ENCODE data around the gene ABCB9.
"Not testable (repeated sequence)": the region's sequence is repeated elsewhere in the genome, so short reads cannot be mapped to it uniquely, and the experiment has no call there.

The ABCB9 gene

DNA sequence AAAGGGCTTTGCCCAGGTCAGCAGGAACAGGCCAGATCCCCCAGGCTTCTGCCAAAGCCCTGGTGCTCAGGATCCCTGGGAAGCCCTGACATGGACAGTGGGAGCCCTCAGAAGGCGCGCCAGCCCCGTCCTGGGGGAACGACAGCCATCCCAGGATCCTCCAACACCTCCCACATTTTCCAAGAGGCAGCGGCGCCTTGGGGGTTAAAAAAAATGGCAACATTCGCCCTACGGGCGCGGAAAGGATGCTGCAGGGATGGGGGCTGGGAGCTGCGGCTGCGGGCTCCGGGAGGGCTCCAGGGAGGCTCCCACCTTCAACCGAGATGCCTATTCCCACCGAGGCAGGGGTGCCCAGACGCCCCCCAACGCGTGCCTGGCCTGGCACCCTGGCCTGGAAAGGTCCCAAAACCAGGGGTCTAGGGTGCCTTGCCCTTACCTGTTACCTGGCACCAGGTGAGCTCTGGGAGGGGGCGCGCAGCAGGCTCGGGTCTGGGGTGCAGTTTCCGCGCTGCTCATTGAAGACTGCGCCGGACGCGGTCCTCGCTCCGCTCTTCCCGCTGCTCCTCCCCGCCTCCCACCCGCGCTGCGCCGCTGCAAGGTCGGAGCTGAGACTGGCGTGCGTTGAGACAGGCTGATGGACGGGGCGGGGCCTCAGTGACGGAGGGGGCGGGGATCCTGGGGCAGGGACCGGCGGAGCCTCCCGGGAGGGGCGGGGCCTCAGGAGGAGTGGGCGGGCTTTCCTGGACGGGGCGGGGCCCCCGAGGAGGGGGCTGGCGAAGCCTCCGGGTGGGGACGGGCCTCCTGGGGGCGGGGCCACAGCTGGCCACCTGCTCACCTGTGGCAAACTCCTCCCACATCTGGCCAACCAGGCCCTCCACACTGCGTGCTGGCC lies at the start of gene ABCB9:
Gene ABCB9 (minus strand): TSS at position 613 of the 892 bp plus-strand sequence. CDS start 6,228 bp downstream, outside the sequence.
- DNase-seq (ENCODE audit: low spot score) = peak; percentile 90

DNA sequence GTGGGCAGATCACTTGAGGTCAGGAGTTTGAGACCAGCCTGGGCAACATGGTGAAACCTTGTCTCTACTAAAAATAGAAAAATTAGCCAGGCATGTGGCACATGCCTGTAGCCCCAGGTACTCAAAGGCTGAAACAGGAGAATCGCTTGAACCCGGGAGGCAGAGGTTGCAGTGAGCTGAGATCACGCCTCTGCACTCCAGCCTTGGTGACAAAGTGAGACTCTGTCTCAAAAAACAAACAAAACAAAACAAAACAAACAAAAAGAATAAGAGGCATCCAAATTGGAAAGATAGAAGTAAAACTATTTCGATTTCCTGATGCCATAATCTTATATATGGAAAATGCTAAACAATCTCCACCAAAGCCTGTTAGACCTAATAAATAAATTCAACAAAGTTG lies 48.2 kb upstream of the ABCB9 start:
- not testable (repeated sequence) for DNase-seq (ENCODE audit: low spot score)

DNA sequence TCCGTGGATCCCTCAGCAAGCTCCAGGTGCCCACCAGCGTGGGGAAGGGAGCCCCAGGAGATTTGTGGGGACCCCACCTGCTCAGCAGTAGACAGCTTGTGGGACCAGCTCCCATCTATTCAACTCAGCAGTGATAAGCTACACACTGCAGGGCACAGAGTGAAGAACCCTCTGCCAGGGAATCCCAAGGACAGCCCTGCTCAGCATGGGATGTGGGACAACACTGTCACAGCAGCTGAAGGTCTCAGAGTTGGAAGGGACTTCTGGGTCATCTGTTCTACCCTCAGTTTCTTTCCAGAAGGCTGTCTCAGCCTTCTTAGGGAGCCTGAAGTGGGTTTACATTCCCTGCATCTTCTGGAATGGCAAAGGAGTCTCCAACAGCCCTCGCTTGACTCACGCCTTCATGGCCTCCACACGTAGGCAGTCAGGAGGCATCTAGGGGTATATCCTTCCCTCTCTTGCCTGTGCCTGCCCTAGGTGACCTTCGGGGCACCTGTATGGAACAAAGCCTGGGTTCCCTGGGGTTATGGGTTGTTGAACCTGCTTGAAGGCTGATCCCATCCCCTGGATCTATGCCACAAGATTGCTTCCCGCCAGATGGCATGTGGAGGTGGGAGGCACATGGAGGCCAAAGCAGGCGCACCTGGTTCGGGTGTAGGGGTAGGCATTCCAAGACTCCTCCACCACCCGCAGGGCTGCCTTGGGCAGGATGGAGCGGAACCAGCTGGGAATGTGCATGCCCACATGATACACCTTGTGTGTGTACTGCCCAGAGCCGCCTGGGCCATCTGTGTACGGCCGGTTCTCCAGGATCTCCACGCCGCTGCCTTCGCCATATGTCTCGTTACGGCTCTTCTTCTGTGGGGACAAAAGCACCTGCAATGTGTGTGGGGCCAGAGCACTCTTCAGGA lies 47.2 kb upstream of the ABCB9 start:
- DNase-seq (ENCODE audit: low spot score) = no peak

DNA sequence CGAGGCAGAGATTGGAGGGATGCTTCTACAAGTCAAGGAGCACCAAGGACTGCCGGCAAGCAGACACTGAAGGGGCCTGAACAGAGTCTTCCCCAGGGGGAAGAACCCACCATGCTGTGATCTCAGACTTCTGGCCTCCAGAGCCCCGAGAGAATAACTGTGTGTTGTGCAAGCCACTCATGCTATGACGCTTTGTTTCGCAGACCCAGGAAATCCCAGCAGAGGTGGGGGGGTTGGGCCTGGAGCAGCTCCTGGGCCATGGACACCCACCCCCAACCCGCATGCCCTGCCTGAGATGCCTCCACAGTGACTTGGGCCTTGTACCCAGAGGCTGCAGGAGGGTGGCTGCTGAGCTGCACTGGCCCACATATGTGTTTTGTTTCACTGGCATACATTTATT lies 45.4 kb upstream of the ABCB9 start:
- no peak for DNase-seq (ENCODE audit: low spot score)

DNA sequence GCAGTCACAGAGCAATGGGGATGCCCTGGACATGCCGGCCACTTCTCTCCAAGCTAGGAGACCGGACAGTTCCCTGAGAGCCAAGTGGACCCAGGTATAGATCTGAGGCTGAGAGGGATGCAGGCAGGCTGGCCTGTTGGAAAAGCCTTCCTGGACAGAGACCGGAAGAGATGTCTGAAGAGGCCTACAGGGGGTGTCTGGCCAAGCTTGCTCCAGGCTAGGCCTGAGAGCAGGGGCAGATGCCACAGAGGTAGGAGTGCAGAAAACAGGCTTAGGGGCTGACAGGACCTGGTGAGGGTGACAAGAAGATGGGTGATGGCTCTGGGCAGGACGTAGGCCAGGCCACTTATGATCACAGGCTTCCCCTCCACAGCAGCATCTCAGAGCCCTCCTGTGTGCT lies 44.4 kb upstream of the ABCB9 start:
- no peak for DNase-seq (ENCODE audit: low spot score)

DNA sequence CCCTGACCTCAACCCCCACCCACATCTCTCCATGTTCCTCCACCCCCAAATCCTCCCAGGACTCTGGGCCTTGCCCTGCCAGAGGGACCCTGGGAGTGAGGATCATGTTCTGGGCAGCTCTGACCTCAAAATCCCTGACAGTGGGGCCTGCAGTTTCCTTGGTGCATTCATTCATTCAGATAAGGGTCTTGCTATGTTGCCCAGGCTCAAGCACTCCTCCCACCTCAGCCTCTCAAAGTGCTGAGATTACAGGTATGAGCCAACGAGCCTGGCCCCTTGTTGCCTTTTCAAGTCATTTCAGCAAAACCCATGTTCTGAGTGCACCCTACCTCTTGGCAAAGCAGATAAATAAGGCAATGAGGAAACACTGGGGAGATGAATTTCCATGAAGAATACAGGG lies 43.8 kb upstream of the ABCB9 start:
- no peak for DNase-seq (ENCODE audit: low spot score)

DNA sequence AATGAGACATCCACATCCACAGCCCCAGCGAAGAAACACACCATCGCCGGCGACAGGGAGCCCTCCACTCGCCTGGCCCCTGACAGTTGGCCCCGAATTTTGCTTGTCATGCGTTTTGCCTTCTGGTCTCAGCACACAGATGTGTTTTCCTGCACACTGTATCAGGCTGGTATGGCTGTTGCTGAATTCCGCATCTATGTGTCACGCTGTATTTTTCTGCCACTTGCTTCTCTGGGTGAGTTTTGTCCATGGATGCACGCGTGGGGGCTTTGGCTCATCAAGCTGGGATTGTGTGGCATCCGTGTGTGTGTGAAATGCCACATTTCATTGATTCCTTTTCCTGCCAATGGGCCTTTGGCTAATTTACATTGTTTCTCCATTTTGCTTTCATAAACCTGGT lies 40.7 kb upstream of the ABCB9 start:
- no peak for DNase-seq (ENCODE audit: low spot score)

DNA sequence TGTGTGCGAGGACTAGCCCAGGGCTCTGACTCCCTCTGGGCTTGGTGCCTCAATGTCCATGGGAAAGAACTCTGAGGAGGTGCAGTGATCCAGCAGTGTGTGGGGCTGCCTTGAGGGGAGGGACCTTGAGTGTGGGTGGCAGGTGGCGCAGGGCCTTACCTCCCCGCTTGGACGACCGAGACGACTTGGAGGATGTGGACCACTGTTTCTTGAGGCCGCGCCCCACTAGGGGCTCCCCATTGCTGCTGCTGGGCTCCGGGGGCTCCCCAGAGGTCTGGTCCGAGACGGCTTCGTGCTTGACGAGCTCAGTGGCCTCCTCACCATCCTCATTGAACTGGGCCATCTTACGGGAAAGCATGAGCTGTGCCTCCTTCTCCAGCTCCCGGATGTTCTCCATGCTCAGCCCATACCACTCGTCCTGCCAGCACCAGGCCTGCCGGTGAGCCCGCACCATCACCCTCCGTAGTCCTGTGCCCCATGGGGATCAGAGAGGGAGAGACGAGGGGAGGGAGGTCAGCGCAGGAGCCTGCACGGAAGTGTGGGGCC lies 38.9 kb upstream of the ABCB9 start:
- DNase-seq (ENCODE audit: low spot score) = no peak

DNA sequence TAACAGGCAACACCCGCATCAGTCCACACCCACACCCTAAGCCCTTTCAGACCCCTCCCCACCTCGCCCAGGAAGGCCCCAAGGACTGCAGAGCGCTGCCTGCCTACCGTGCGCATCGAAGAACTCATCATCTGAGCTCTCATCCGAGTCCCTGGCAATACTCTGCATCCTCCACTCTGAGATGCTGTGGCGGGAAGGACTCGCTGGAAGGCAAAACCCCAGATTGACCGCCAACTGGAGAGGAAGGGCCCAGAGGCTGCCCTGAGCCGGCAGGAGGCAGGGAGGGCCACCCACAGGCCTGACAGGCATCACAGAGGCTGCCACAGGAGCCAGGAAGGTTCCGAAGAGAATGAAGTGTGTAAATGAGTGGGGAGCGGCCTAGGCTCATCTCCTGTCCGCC lies 38.0 kb upstream of the ABCB9 start:
- DNase-seq (ENCODE audit: low spot score) = no peak

DNA sequence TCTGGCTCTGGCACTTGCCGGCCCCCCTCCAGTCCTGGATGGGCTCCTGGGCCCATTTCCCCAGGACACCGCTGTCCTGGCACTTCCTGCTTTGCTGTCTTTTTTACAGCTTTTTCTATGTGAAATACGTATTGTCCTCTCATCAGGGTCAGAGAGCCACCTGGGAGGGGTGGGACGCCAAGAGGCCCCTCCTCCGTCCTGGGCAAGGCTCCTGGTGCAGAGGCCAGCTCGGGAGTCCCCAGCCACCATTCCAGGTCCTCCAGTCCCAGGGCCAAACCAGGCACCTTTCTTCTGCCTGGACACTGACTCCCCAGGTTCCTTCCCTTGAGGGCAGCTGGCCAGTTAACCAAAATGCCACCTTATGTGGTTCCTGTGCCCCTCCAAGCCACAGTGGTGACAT lies 37.0 kb upstream of the ABCB9 start:
- no peak for DNase-seq (ENCODE audit: low spot score)

DNA sequence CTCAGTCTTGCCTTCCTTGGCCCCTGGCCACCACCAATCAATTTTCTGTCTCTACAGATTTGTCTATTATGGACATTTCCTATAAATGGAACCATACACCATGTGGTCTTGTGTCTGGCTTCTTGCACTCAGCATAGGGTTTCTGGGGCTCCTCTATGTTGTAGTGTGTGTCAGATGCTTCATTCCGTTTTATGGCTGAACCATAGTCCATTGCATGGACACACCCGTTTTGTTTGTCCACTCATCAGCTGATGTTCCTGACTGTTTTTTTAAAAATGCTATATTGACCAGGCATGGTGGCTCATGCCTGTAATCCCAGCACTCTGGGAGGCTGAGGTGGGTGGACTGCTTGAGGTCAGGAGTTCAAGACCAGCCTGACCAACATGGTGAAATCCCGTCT lies 35.2 kb upstream of the ABCB9 start:
- no peak for DNase-seq (ENCODE audit: low spot score)

DNA sequence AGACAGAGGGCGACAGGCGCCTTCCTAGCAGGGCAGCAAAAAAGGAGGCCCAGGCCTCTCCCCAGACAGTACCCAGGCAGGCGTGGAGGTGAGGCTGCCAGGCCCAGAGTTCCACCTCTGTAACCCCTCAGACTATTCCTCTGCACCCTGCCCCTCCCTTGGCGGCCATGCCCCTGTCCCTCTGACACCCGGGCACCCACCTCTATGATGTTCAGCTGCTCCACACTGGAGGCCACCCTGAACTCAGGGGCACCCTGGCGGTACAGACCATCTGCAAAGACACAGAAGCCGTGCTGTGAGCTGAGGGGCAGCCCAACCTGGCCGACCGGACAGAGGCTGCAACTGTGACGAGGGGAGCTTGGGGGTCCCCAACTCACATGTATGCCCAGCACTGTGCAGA lies 34.3 kb upstream of the ABCB9 start:
- DNase-seq (ENCODE audit: low spot score) = no peak

DNA sequence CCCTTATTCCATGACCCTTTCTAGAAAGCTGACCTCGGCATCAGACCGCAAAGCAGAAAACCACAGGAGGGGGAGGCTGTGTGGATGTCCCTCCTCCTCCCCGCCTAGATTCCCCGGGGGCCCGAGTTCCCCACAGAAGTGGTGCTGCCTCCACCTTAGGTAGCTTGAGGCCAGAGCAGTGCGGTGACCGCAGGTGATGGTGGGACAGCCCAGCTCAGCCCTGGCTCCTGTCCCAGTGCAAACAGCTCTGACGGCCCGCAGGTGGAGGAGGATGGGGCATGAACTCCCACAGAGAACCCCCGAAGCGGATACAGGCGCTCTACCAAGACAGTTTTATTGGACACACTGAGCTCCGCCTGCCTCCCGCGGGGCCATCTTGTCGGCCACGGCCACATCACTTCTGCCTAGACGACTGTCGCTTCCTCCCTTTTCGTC lies 33.7 kb upstream of the ABCB9 start:
- no peak for DNase-seq (ENCODE audit: low spot score)

DNA sequence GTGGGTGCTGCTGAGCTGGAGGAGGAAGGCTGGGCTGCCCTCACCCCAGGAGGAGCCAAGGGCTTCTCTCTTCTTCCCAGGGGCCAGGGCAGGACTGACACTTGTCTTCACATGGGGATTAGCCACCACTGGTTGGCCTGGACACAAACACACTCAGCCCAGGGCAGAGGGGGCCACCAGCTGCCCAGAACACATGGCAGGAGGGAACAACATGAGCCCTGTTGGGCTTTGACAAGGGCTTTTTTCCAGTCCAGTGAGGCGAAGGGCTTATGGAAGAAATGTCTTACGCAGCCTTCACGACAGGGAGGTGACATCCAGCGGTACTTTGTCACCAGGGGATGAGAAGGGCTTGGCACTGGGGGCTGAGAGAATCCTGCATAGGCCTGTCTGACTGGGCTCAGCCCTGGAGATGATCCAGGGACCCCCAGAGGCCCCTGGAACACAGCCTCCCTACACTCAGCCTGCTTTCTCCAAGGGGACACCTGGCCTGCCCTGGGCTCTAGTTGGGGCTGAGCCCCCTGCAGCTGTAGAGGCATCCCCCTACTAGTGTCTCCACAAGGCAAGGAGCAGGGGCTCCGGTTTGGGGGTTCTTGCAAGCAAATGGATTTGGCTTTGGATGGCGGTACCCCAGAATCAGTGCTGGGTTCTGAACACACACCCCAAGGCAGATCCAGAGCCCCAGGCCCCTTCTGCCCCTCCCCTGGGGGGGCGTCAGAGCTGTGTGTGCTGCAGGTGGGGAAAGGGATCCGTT lies 33.1 kb upstream of the ABCB9 start:
- no peak for DNase-seq (ENCODE audit: low spot score)

DNA sequence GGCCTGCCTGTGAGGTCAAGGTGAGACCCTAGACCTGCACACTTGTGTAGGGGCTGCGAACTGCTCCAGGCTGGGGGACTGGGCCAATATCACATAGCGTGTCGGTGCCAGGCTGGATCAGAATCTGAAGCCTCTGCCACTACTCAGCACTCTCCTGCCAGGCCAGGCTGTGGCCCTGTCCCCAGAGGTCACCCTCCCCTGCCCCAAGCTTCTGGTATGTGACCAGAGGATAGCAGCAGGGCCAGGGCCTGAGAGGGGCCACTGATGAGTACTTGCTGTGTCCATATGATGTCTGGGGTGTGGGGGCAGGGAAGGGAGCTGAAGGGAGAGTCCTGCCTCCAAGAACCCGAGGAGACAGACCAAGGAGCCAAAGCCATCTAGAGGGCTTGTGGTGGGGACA lies 32.1 kb upstream of the ABCB9 start:
- no peak for DNase-seq (ENCODE audit: low spot score)

DNA sequence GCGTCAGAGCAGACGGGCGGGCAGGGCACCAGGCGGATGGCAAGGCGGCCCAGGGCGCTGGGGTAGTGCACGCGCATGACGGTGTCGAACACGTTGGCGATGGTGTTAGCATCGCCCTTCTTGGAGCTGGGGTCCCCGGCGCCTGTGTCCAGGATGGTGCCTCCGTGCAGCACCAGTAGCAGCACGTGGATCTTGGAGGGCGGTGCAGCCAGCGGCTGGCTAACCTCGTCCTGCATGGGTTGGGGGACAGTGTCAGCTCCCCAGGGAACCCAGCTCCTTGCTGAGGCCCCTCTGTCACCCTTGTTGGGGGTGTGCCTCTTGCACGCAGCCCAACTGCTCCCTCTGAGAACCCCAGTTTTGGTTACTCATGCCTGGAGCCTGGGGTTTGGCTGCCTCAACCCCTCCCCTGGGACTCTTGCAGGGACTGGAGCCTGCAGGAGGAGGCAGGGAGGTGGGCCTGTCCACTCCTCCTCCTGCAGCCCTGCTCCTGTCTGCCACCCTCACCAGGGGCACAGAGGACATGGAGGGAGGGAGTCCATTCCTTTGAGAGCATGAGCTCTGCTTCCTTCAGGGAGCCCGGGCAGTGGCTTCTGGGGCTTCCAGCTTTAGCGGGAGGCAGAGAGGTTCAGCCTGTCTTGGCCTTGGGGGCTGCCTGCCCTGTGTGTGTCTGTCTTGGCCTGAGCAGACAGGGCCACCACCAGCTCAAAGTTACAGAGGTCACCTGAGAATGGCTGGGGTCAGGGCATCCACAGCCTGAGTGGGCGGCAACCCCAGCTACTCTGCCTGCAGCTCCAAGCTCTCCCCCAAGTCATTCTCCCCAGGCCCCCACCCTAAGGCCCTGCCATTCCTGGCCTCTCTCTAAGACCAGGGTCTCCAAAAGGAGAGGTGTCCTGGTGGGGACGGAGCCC lies 31.3 kb upstream of the ABCB9 start:
- no peak for DNase-seq (ENCODE audit: low spot score)

DNA sequence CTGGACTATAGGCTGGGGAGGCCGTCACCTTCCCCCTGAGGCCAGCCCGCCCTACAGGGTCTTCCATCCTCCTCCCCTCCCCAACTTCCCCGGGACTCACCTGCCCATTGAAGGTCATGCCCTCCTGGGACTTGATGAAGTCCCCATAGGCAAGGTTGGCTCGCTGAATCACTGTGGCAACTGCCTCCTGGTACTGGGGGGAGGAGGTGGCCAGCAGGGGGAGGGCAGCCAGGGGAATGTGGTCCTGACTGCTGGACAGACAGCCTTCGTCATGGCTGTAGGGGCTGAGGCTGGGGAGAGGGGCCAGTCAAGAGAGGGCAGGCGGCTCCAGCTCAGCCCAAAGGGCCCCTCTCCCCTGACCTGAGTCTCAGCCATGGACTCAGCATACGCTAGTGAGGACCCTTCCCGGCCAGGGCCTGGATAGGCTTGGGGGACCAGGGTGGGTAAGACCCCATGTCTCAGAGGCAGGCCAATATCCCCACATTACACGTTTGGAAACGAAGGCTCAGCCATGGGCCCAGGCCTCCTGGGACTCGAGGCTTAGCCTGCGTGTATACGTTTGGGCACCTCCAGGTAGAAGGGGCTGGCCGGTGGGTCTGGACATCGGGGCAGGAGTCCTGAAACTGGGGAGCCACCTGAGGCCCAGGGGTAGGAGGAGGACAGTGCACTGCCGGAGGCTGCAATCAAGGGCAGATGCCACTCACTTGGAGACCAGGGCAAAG lies 30.5 kb upstream of the ABCB9 start:
- DNase-seq (ENCODE audit: low spot score) = no peak

DNA sequence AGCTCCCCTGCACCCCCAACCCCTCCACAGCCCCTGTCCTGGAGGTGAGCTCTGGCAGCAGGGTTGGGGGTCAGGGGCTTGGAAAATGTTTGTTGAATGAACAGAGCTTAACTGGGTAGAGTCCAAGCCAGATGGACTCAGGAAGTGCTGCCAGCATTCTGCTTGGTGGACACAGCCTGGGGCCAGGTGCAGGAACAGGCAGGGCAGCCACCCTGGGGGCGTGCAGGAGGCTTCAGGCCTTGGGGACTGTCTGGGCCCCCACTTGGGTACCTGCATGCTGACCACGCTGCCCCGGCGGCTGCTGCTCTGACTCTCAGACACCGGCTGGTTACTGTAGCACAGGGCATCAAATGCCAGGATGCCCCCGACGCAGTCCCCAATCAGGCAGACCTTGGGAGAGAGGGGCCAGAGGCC lies 29.9 kb upstream of the ABCB9 start:
- no peak for DNase-seq (ENCODE audit: low spot score)

DNA sequence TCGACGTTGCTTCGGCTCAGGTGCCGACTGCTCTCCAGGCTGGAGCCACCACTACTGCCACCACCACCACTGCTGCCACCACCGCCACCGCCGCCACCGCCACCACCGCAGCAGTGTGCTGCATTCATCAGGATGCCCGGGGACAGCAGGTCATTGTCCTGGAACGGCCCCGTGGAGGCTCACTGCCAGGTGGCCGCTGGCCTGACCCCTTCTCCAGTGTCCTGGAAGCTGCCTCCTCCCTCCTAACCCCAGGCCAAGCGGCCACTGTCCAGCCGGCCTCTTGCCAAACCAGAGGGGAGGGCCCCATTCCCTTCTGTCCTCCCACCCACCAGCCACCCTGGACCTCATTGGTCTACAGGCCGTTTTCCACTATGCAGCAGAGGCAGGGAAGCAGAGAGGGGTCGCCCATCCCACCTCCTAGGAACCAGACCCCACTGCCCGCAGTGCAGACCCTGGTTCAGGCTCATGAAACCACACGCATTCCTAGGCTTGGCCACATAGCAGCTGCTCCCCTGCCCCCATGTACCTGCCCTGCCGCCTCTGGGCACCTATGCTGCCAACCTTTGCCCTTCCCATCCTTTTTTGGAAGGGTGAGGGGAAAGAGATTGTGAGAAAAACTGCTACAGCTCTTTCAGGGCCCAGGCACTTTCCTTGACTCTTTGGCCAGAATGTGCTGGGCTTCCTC lies 29.4 kb upstream of the ABCB9 start:
- peak; percentile 46 for DNase-seq (ENCODE audit: low spot score)
